ENCODE measurements around the gene TSGA10.
"Not testable (repeated sequence)": the region's sequence is repeated elsewhere in the genome, so short reads cannot be mapped to it uniquely, and the experiment has no call there.

Gene TSGA10

DNA sequence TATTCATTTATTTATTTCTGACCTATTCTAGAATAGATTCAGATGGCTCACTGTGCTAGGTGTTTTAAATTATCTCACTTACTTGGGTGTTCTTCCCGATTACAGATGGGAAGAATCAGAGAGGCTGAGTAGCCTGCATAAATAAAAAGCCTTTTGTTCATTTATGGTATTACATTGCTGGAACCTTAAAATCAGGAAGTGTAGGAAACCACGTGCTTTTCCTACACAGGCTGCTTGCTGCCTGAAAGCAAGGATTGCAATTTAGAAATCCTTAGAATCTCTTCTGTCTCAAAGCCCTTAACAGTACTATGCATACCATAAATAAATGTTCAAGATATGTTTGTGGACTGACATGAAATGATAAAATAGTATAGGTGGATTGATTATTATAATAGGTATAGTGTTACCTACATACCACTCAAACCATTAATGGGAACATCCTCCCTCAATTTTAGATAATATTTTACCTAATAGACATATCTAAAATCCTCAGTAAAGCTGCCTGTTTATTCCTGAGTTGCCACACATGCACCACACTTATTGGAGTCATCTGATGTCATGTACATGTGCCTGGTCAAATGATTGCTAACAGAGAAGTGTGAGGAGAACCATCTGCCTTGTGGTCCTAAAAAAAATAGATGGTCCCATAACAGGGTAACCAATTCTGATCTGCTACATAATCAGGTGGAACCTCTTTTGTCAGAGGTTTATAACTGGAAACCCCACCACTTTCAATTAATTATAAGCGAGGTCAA lies 86.7 kb downstream of the TSGA10 start:
- no peak for DNase-seq

DNA sequence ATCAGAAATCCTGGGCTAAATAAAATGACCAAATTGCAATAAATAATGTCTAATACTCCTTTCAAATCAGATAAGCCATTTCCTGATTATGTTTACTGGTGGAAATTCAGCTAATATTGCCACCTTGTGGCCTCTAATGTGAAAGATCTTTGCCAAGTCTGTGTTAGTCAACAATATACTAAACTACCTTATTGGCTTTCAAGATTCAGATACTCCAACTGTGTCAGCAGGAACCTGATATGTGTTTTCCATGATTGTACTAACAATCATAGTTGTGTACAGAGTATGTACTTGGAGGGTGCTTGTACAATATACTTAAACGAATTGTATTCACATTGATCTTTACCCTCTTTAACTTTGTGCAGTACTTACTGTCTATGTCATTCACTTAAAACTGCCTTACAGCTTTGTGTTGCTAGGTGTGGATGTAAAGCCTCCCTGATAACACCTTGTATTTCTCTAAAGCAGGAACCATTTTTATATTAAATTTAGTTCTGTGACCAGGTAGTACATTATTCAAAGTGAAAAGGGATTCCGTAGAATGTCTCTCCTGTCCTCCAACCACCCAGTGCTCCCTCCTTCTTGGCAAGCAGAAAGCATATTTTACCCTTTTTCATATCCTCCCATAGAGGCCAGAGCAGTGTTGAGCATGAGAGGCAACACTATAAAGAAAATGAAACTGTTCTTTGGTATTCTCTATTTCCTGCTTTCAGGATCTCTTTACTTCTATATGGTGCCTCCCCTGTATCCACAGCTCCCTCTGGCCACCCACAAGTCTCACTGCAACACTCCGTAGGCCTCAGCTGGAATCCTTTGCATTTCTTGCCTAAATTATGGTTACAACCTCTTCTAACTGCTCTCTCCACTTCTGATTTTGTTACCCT lies 88.4 kb downstream of the TSGA10 start:
- DNase-seq, result no peak

GRCh38 chr2:99049187-99049586 lies 105.6 kb downstream of the TSGA10 start:
- DNase-seq, result not testable (repeated sequence)

DNA sequence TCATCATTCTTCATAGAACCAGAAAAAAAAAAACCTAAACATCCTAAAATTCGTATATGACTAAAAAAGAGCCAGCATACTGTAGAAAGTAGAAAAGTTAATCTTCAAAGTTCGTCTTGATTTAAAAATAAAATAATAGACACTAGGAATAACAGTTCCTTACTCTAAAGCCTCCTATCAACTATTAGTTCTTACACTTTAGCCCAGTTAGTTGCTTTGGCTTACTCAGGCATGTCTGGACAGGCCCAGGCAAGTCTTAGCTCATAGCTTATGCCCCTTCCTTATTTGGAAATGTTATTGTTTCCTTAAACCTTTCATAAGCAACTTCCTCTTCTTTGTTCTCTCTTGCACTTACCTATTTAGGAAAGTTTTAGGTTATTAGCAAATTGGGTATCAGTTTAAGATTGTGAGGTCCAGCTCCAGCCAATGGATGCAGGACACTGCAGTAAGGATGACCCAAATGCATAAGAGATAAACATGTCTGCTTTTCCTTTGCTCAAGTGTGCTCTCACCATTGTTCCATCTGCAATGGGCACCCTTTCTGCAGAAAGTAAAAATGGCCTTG lies 113.9 kb downstream of the TSGA10 start:
- not testable (repeated sequence) for DNase-seq

GRCh38 chr2:99035920-99036319 lies 118.8 kb downstream of the TSGA10 start:
- DNase-seq, result no peak

- DNase-seq, result no peak
Measured at GRCh38 chr2:99032786-99033185, 122.0 kb downstream of the TSGA10 start.

DNA sequence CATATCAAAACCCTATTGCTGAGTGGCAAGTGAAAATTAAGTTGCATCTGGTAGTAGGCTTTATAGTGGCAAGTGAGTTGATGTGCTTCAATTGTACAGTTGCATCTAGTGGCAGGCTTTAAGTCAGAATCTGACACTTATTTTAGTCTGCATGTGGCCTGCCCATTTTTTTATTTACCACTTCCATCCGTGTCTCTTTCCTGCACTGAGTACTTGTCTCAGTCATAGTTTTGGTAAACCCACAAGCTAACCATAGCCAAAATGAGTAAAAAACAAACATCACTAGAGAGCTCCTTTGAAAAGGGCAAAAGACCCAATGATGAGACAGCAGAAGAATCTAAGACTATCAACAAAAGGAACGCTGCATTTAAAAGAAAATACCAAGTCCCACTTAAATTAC lies 122.7 kb downstream of the TSGA10 start:
- DNase-seq, result no peak

- DNase-seq, result no peak
Measured at GRCh38 chr2:99031481-99031880, 123.3 kb downstream of the TSGA10 start.

GRCh38 chr2:99028558-99028957 lies 126.2 kb downstream of the TSGA10 start:
- no peak for DNase-seq

- DNase-seq, result no peak
Measured at GRCh38 chr2:99027856-99028255, 126.9 kb downstream of the TSGA10 start.

- no peak for DNase-seq
Measured at GRCh38 chr2:99000708-99001107, 154.0 kb downstream of the TSGA10 start.

DNA sequence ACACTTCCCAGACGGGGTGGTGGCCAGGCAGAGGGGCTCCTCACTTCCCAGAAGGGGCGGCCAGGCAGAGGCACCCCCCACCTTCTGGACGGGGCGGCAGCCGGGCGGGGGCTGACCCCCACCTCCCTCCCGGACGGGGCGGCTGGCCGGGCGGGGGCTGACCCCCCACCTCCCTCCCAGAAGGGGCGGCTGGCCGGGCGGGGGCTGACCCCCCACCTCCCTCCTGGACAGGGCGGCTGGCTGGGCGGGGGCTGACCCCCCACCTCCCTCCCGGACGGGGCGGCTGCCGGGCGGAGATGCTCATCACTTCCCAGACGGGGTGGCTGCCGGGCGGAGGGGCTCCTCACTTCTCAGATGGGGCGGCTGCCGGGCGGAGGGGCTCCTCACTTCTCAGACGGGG lies 166.0 kb downstream of the TSGA10 start:
- not testable (repeated sequence) for DNase-seq

DNA sequence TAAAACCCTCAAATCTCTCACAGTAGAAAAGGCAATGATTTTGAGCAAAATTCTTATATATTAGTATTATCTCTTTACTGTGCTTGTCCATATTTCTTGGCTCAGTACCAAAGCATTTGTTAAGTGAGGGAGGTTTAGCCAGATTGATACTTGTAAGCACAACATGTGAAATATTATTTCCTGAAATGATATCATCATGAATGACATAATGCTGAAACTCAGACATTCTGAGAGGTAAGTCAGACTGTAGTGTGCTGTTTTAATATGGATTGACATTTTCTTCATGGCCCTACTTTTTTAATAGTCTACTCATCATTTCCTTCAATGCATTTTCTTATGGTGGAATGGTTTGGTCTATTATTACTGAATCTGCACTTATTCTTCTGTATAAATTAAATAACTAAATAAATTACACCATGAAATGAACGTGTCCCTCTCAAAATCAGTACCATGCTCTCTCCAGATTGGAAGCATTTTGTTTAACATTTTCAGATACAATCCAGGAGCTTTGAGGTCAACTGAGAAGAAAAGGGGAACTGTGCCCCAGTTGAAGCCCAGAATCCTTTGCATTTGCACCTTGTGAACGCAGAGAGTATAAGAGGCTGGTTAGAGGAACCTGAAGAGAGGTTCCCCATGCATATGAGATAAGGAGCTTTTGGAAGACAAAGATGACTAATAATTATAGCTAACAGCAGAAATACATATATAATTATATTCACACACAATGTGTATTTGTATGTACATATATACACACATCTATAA lies 168.7 kb downstream of the TSGA10 start:
- no peak for DNase-seq

DNA sequence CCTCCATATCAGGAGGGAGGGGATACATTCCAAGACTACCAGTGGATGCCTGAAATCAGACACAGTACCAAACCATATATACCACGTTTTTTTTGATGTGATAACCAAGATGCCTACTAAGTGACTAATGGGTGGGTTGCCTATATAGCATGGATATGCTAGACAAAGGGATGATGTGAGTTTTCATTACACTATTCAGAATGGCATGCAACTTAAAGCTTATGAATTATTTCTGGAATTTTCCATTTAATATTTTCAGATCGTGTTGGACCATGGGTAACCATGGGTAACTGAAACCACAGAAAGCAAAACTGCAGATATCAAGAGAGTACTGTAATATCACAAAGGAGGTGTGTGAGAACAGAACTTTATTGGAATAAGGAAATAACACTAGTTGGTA lies 179.1 kb downstream of the TSGA10 start:
- DNase-seq, result no peak

DNA sequence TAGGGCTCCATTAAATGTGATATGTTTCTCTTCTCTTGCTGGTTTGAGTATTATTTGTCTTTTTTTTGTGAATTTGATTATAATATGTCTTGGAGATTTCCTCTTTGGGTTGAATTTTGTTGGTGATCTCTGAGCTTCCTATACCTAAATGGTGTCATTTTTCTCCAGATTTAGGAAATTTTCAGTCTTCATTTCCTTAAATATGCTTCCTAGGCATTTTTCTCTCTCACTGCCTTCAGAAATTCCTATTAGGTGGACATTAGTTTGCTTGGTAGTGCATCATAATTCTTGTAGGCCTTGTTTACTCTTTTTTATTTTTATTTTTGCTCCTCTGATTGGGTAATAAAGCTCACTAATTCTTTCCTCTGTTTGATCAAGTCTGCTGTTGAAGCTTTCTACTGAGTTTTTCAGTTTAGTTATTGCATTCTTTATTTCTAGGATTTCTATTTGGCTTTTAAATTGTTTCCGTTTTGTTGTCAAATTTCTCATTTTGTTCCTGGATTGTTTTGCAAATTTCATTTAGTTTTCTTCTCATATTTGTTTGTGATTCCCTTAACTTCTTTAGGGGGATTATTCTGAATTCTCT lies 182.1 kb downstream of the TSGA10 start:
- DNase-seq, result no peak

GRCh38 chr2:98959810-98960507 lies 194.8 kb downstream of the TSGA10 start:
- no peak for DNase-seq

DNA sequence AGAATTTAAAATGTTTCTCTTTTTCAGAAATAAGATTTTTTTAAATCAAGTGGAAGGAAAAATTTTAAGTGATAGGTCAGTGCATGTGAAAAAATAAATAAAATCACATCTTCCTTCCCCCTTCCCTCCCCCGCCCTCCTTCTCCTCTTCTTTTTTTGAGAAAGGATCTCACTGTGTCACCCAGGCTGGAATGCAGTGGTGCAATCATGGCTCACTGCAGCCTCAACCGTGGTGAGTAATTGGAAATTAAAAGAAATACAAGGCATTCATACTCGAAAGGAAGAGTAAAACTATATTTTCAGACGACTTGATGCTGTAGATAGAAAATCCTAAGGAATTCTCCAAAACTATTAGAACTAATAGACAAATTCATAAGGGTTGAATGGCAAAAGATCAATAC lies 201.8 kb downstream of the TSGA10 start:
- DNase-seq, result no peak

DNA sequence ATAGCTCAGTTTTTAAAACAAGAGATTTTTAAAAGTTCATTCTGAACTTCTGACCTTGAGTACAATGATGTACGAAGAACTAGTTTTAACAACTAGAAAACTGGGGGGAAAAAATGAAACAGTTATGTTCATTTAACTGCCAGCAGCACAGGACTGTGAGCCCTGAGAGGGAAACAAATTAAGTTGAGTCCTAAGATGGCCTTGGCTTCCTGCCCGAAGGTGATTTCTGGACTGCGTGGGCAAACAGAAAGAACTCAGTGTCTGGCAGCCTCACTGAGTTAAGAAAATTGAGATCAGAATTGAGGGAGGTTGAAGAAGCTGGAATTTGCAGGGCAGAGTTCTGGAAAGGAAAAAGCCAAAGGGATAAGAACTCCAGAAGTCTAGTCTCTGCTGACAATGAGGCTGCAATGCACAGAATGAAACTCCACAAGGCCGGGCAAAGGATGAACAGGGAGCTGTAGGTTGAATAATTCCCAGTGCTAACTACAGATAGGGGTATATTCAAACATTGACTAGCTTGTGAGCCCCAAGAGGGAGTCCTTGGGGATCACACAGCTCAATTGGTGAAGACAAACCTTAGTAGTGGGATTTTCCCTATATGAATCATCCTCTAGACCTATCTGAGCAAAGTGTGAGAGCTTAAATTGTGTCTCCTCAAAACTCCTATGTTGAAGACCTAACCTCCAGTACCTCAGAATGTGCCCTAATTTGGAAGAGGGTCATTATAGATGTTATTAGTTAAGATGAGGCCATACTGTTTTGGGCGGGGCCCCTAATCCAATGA lies 205.6 kb downstream of the TSGA10 start:
- DNase-seq, result no peak

GRCh38 chr2:98947554-98947953 lies 207.2 kb downstream of the TSGA10 start:
- DNase-seq, result no peak
